Measurements from ENCODE around the gene ARSJ.

ARSJ gene

DNA sequence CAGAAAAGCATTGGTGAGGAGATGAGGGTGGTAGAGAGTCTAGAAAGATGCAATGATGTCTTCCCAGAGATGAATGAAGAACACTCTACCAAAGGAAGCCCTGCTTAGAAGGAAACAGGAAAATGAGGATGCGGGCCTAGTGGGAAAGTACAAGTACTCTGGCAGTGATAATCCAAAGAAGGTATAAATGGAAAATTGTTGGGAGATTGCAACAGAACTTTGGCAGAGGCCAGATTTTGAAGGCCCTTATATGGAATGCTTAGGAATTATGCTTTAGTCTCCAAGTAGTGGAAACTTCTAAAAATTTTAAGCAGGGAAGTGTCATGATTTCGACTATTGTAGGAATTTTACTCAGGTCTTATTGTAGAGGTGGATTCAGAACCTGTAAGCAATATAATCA lies 11.0 kb downstream of the ARSJ start:
- Histone ChIP-seq H3K4me1 (ENCODE audit: control extremely low read depth in 1 of 4, control insufficient read depth in 4 of 4, insufficient read depth in 4 of 4, low read length in 3 of 4) (no peaks in the 10 kb centered on the region), H3K9me3 (ENCODE audit: control extremely low read depth in 1 of 5, control insufficient read depth in 4 of 5, insufficient read depth in 2 of 5, low read depth in 1 of 5, low read length in 4 of 5) (peaks cover 0 to under 1% (median 0%) of the 10 kb centered on the region in 5 experiments), H3K4me3 (ENCODE audit: control insufficient read depth in 1 of 7, extremely low read depth in 1 of 7, insufficient read depth in 4 of 7, low read depth in 2 of 7, low read length in 6 of 7) (no peak overlapping the region), H3K27me3 (replicated peaks in 2 of 5; ENCODE audit: control insufficient read depth in 4 of 5, insufficient read depth in 5 of 5, low read length in 4 of 5) (no peaks in the 10 kb centered on the region), H3K36me3 (ENCODE audit: control insufficient read depth in 4 of 4, insufficient read depth in 4 of 4, low read length in 3 of 4) (no peaks in the 10 kb centered on the region), H3K27ac (ENCODE audit: insufficient read depth in 1 of 2, low read depth in 1 of 2, low read length in 2 of 2, poor library complexity in 1 of 2, severe bottlenecking in 2 of 2) (no peak overlapping the region)
- no peak for DNase-seq
- CTCF ChIA-PET: no interaction called here
- 100% methylated on average over 1 of the region's 2 CpGs for WGBS (ENCODE audit: insufficient coverage)
- POLR2A ChIA-PET: no interaction called here

DNA sequence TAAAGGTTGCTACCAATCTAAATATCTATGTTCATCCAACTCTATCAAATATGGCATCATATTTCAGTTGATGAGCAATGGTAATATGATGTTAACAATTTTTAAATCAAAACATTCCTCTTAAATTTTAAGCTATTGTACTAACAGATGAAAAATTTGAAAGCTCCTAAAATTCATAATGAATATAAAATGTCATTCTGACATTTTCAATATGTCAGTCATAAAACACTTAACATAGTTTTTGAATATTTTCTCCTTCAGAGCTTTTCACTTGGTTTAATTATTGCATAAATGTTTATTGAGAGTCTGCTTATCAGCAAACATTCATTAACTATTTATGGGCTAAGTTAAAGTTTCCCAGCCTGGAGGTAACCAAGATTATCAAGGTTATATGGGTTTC lies 11.8 kb downstream of the ARSJ start:
- Histone ChIP-seq H3K4me3 (ENCODE audit: control insufficient read depth in 1 of 7, extremely low read depth in 1 of 7, insufficient read depth in 4 of 7, low read depth in 2 of 7, low read length in 6 of 7) (no peak overlapping the region), H3K27ac (ENCODE audit: insufficient read depth in 1 of 2, low read depth in 1 of 2, low read length in 2 of 2, poor library complexity in 1 of 2, severe bottlenecking in 2 of 2) (no peak overlapping the region), H3K4me1 (ENCODE audit: control extremely low read depth in 1 of 4, control insufficient read depth in 4 of 4, insufficient read depth in 4 of 4, low read length in 3 of 4) (no peaks in the 10 kb centered on the region), H3K9me3 (ENCODE audit: control extremely low read depth in 1 of 5, control insufficient read depth in 4 of 5, insufficient read depth in 2 of 5, low read depth in 1 of 5, low read length in 4 of 5) (peaks cover 0 to 5% (median 0%) of the 10 kb centered on the region in 5 experiments), H3K36me3 (ENCODE audit: control insufficient read depth in 4 of 4, insufficient read depth in 4 of 4, low read length in 3 of 4) (no peaks in the 10 kb centered on the region), H3K27me3 (replicated peaks in 2 of 5; ENCODE audit: control insufficient read depth in 4 of 5, insufficient read depth in 5 of 5, low read length in 4 of 5) (no peaks in the 10 kb centered on the region)
- ChIA-PET CTCF (no interaction called here), POLR2A (no interaction called here)
- DNase-seq: no peak

- H3K36me3 ChIP-seq (ENCODE audit: control insufficient read depth in 4 of 4, insufficient read depth in 4 of 4, low read length in 3 of 4): no peaks in the 10 kb centered on the region
- H3K9me3 ChIP-seq (ENCODE audit: control extremely low read depth in 1 of 5, control insufficient read depth in 4 of 5, insufficient read depth in 2 of 5, low read depth in 1 of 5, low read length in 4 of 5): peaks cover 0 to 5% (median 2%) of the 10 kb centered on the region in 5 experiments
- peaks cover 0 to 2% (median 0%) of the 10 kb centered on the region in 5 experiments for H3K27me3 ChIP-seq (replicated peaks in 2 of 5; ENCODE audit: control insufficient read depth in 4 of 5, insufficient read depth in 5 of 5, low read length in 4 of 5)
- H3K27ac ChIP-seq (ENCODE audit: insufficient read depth in 1 of 2, low read depth in 1 of 2, low read length in 2 of 2, poor library complexity in 1 of 2, severe bottlenecking in 2 of 2): no peak overlapping the region
- CTCF ChIA-PET: no interaction called here
- no peaks in the 10 kb centered on the region for H3K4me1 ChIP-seq (ENCODE audit: control extremely low read depth in 1 of 4, control insufficient read depth in 4 of 4, insufficient read depth in 4 of 4, low read length in 3 of 4)
- POLR2A ChIA-PET: no interaction called here
- no peak for DNase-seq
- no peak overlapping the region for H3K4me3 ChIP-seq (ENCODE audit: control insufficient read depth in 1 of 7, extremely low read depth in 1 of 7, insufficient read depth in 4 of 7, low read depth in 2 of 7, low read length in 6 of 7)
- WGBS (ENCODE audit: insufficient coverage): 100% methylated on average over 2 of the region's 3 CpGs
Observed at GRCh38 chr4:113962719-113963265, 16.7 kb downstream of the ARSJ start.

DNA sequence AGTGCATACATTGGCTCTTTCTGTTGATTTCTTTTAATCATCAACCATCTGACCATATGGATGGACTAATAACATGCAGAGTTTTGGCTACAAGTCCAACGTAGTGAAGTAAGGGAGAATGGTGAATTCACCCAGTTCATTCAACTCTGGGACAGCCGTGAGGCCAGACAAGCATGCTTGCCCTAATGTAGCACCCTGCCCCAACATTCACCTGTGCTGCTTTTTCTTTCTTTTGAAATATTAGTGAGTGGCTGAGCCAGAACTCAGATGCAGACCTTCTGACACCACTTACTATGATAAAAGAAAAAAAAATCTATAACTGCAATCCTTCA lies 17.5 kb downstream of the ARSJ start:
- CTCF ChIA-PET: no interaction called here
- Histone ChIP-seq H3K27me3 (replicated peaks in 2 of 5; ENCODE audit: control insufficient read depth in 4 of 5, insufficient read depth in 5 of 5, low read length in 4 of 5) (peaks cover 0 to 2% (median 0%) of the 10 kb centered on the region in 5 experiments), H3K4me3 (ENCODE audit: control insufficient read depth in 1 of 7, extremely low read depth in 1 of 7, insufficient read depth in 4 of 7, low read depth in 2 of 7, low read length in 6 of 7) (no peak overlapping the region), H3K9me3 (ENCODE audit: control extremely low read depth in 1 of 5, control insufficient read depth in 4 of 5, insufficient read depth in 2 of 5, low read depth in 1 of 5, low read length in 4 of 5) (peaks cover 0 to 5% (median 2%) of the 10 kb centered on the region in 5 experiments), H3K27ac (ENCODE audit: insufficient read depth in 1 of 2, low read depth in 1 of 2, low read length in 2 of 2, poor library complexity in 1 of 2, severe bottlenecking in 2 of 2) (no peak overlapping the region), H3K36me3 (ENCODE audit: control insufficient read depth in 4 of 4, insufficient read depth in 4 of 4, low read length in 3 of 4) (no peaks in the 10 kb centered on the region), H3K4me1 (ENCODE audit: control extremely low read depth in 1 of 4, control insufficient read depth in 4 of 4, insufficient read depth in 4 of 4, low read length in 3 of 4) (no peaks in the 10 kb centered on the region)
- no peak for DNase-seq
- POLR2A ChIA-PET: no interaction called here
- 94% methylated on average over 2 of the region's 2 CpGs for WGBS (ENCODE audit: insufficient coverage)

DNA sequence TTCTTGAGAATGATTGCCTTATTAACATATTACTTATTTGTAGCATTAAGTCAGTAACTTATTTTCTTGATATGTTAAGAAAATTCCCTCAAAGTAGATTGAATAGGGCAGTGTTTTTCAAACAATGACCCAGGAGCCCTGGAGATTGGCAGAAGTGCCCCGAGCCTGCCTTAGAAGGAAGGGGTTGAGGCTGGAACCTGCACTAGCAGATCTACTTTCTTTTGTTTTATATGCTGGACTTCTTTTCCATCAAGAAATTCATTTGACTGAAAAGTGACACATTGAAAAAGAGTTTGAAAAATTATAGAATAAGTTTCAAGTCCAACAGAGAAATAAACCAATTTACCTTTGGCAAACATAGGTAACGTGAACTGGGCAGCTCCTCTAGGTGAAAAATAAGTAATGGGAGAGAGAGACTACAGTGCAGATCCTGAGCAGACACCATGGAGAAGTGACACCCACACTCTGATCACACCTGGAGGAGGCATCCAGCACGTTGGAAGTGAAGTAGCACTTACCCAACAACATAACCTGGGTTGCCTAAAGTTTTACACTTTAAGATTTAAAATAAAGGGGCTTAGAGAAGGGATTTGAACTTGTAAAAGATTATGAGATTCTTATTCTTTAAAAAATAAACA lies 18.6 kb downstream of the ARSJ start:
- Histone ChIP-seq H3K9me3 (ENCODE audit: control extremely low read depth in 1 of 5, control insufficient read depth in 4 of 5, insufficient read depth in 2 of 5, low read depth in 1 of 5, low read length in 4 of 5) (peaks cover 0 to 5% (median 2%) of the 10 kb centered on the region in 5 experiments), H3K4me3 (ENCODE audit: control insufficient read depth in 1 of 7, extremely low read depth in 1 of 7, insufficient read depth in 4 of 7, low read depth in 2 of 7, low read length in 6 of 7) (no peak overlapping the region), H3K27ac (ENCODE audit: insufficient read depth in 1 of 2, low read depth in 1 of 2, low read length in 2 of 2, poor library complexity in 1 of 2, severe bottlenecking in 2 of 2) (no peak overlapping the region), H3K27me3 (replicated peaks in 2 of 5; ENCODE audit: control insufficient read depth in 4 of 5, insufficient read depth in 5 of 5, low read length in 4 of 5) (peaks cover 0 to 2% (median 0%) of the 10 kb centered on the region in 5 experiments), H3K4me1 (ENCODE audit: control extremely low read depth in 1 of 4, control insufficient read depth in 4 of 4, insufficient read depth in 4 of 4, low read length in 3 of 4) (no peaks in the 10 kb centered on the region), H3K36me3 (ENCODE audit: control insufficient read depth in 4 of 4, insufficient read depth in 4 of 4, low read length in 3 of 4) (no peaks in the 10 kb centered on the region)
- ChIA-PET POLR2A (no interaction called here), CTCF (no interaction called here)
- 100% methylated on average over 1 of the region's 3 CpGs for WGBS (ENCODE audit: insufficient coverage)
- no peak for DNase-seq

- H3K27me3 ChIP-seq (replicated peaks in 2 of 5; ENCODE audit: control insufficient read depth in 4 of 5, insufficient read depth in 5 of 5, low read length in 4 of 5): peaks cover 0 to 4% (median 0%) of the 10 kb centered on the region in 5 experiments
- POLR2A ChIA-PET: no interaction called here
- no peaks in the 10 kb centered on the region for H3K4me1 ChIP-seq (ENCODE audit: control extremely low read depth in 1 of 4, control insufficient read depth in 4 of 4, insufficient read depth in 4 of 4, low read length in 3 of 4)
- peaks cover 0 to 5% (median 2%) of the 10 kb centered on the region in 5 experiments for H3K9me3 ChIP-seq (ENCODE audit: control extremely low read depth in 1 of 5, control insufficient read depth in 4 of 5, insufficient read depth in 2 of 5, low read depth in 1 of 5, low read length in 4 of 5)
- CTCF ChIA-PET: interaction anchor here (1.4 kb wide), 1 partner anchor 19 kb away, joined by 3 read pairs; no protein-coding TSS in a partner anchor
- H3K36me3 ChIP-seq (ENCODE audit: control insufficient read depth in 4 of 4, insufficient read depth in 4 of 4, low read length in 3 of 4): no peaks in the 10 kb centered on the region
- no peak for DNase-seq
- no peak overlapping the region for H3K4me3 ChIP-seq (ENCODE audit: control insufficient read depth in 1 of 7, extremely low read depth in 1 of 7, insufficient read depth in 4 of 7, low read depth in 2 of 7, low read length in 6 of 7)
- H3K27ac ChIP-seq (ENCODE audit: insufficient read depth in 1 of 2, low read depth in 1 of 2, low read length in 2 of 2, poor library complexity in 1 of 2, severe bottlenecking in 2 of 2): no peak overlapping the region
Observed at GRCh38 chr4:113959539-113959937, 19.9 kb downstream of the ARSJ start.

DNA sequence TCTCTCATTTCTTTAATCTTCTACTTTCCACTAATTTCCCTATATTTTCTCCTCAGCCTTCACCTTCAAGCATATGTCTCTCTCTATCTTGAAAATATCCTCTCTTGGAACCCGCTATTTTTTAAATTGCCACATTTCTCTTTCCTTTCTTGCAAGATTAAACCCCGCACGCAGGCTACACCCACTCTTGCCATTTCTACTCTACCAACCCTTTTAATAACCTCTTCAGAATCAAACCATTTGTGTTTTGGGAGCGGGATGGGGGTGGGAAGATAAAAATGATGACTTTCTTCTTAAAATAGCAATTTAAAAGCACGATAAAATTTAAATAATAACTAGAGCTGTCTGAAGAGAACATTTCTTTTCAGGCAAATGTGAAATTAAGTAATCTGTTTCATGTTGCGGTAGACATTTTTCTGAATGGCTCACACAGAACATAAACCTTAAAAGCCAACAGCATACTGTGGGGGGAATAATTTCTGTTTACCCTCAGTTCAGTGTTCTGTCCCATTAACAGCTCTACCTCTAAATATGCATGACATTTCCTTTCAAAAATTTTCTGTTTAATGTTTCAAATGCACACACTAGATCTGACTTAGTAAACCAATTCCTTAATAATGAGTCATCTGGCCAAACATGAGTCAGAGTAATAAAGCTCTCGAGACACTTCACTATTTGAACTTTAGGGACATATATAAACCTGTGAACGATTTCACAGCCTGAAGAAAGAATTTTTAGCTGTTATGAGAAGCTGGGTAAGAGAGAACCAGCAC lies 20.5 kb downstream of the ARSJ start:
- CTCF ChIA-PET: interaction anchor here (1.4 kb wide), 1 partner anchor 19 kb away, joined by 3 read pairs; no protein-coding TSS in a partner anchor
- no peak overlapping the region for H3K4me3 ChIP-seq (ENCODE audit: control insufficient read depth in 1 of 7, extremely low read depth in 1 of 7, insufficient read depth in 4 of 7, low read depth in 2 of 7, low read length in 6 of 7)
- no CpG with 5 or more reads among the region's 8 CpGs for WGBS (ENCODE audit: insufficient coverage)
- no peak overlapping the region for H3K27ac ChIP-seq (ENCODE audit: insufficient read depth in 1 of 2, low read depth in 1 of 2, low read length in 2 of 2, poor library complexity in 1 of 2, severe bottlenecking in 2 of 2)
- peaks cover 0 to 4% (median 0%) of the 10 kb centered on the region in 5 experiments for H3K27me3 ChIP-seq (replicated peaks in 2 of 5; ENCODE audit: control insufficient read depth in 4 of 5, insufficient read depth in 5 of 5, low read length in 4 of 5)
- H3K9me3 ChIP-seq (ENCODE audit: control extremely low read depth in 1 of 5, control insufficient read depth in 4 of 5, insufficient read depth in 2 of 5, low read depth in 1 of 5, low read length in 4 of 5): peaks cover 0 to 5% (median 2%) of the 10 kb centered on the region in 5 experiments
- H3K4me1 ChIP-seq (ENCODE audit: control extremely low read depth in 1 of 4, control insufficient read depth in 4 of 4, insufficient read depth in 4 of 4, low read length in 3 of 4): no peaks in the 10 kb centered on the region
- DNase-seq: peak in 1 of 3 donors; percentile 23
- no peaks in the 10 kb centered on the region for H3K36me3 ChIP-seq (ENCODE audit: control insufficient read depth in 4 of 4, insufficient read depth in 4 of 4, low read length in 3 of 4)
- POLR2A ChIA-PET: no interaction called here
